ENCODE measurements around the gene PCK2. TPM values are rescaled to one million over a fixed set of nuclear protein-coding genes. Genes with fewer than 3 reads are reported as not detected.
"Not testable (repeated sequence)": the region's sequence is repeated elsewhere in the genome, so short reads cannot be mapped to it uniquely, and the experiment has no call there.

PCK2 gene
- total RNA-seq: 10 to 100 TPM; 11.5 to 13.0 TPM
- long read RNA-seq, partial matches to known transcripts: 1 of 8 reads
- long read RNA-seq, other reads (novel, unspliced or antisense): 3 of 8 reads

DNA sequence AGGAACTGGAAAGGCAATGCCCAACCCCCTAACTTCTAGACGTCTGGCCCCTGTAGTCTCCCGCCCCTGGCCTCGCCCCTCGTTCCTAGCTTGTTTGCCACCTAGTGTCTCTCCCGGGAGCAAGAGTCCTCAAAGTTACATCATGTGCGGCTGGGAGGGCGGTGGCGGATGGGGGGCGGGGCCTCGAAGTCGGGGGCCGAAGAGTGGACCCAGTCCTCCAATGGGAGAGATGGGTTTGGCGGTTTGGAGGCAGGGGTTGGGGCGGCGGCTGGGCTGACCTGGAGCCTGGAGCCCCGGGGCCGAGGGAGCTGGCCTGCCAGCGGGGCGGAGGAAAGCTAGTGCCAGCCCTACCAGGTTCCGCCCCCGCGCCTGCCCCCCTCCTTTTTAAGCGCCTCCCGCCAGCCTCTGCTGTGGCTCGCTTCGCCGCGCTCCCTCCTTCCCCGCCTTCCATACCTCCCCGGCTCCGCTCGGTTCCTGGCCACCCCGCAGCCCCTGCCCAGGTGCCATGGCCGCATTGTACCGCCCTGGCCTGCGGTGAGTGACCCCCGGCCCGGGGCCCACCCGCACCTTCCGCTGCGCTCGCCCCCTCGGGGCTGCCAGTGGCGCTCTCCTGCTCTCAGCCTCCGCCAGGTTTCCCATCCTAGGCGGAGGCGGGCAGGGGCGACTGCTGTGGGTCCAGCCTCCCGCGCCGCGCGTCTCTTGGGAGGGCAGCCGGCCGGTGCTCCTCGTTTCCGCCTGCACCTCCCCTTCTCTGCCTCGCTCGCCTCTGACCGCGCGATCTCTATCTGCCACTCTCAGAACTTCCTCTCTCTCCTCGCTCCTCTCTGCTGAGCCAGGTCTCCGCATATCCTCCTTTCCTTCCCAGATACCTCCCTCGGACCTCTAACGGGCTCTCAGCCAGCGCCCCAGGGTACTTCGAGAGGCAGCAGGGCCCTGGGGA lies at the start of gene PCK2:
TSS of gene PCK2 (plus strand) at position 411 of the 940 bp plus-strand sequence. CDS start at position 506, 95 bp downstream.
- DNase-seq (peak; percentile 94), ATAC-seq (peak; percentile 88 to 95)
- intact Hi-C loops (cut with DNase I): loop anchor here in 1 of 2 donors (5.0 kb wide), 1 partner anchor 37 kb away; no protein-coding TSS in a partner anchor

DNA sequence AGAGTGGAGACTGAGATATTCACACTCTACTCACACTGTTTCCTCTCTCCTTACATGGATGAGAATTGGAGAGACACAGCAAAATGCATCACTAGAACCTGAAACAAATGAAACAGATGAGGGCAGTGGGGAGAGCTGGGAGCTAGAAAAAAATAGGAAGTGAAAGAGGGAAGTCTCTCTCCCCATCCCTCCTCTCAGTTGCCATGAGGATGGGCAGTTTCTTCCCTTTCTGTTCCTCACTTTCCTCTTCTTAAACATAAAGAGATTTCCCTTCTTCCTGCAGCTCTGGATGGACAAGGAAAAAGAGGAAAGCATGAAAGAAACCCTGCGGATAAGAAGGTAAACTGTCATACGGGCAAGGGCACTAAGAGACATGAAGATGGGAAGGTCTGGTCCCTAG lies 45.1 kb upstream of the PCK2 start:
- intact Hi-C loops (cut with DNase I); ATAC-seq; DNase-seq: not testable (repeated sequence)

DNA sequence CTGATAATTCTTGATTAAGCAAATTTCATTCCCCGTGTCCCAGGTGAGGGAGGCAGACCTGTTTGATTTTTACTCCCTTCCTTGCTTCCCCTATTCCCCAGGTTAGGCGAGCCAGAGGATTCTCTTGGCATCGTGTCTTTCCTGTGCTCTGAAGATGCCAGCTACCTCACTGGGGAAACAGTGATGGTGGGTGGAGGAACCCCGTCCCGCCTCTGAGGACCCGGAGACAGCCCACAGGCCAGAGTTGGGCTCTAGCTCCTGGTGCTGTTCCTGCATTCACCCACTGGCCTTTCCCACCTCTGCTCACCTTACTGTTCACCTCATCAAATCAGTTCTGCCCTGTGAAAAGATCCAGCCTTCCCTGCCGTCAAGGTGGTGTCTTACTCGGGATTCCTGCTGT lies 43.4 kb upstream of the PCK2 start:
- DNase-seq; intact Hi-C loops (cut with DNase I); ATAC-seq: not testable (repeated sequence)

DNA sequence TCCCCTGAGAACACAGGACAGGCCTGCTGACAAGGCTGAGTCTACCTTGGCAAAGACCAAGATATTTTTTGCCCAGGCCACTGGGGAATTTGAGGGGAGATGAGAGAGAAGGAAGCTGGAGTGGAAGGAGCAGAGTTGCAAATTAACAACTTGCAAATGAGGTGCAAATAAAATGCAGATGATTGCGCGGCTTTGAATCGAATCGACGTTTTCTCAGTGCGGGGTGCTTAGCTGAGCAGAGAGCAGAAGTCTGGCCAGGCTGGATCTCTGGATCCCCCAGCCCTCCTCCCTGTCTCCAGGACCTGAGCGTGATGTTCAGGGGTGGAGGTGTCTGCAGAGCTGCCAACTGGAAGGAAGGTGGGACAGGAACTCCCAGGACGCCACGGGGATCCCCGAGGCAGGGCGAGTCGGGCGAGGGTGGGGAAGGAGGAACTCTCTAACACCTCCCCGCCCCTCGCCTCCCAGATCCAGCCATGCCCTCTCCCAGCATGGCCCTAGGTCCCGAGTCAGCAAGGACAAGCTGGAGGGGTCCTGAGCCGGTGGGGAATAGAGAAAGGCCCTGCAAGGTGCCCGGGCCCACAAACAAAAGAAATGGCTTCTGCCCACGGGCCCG lies 42.8 kb upstream of the PCK2 start:
- DNase-seq: no peak
- ATAC-seq: peak; percentile 17 to 29
- intact Hi-C loops (cut with DNase I): no loop called here

DNA sequence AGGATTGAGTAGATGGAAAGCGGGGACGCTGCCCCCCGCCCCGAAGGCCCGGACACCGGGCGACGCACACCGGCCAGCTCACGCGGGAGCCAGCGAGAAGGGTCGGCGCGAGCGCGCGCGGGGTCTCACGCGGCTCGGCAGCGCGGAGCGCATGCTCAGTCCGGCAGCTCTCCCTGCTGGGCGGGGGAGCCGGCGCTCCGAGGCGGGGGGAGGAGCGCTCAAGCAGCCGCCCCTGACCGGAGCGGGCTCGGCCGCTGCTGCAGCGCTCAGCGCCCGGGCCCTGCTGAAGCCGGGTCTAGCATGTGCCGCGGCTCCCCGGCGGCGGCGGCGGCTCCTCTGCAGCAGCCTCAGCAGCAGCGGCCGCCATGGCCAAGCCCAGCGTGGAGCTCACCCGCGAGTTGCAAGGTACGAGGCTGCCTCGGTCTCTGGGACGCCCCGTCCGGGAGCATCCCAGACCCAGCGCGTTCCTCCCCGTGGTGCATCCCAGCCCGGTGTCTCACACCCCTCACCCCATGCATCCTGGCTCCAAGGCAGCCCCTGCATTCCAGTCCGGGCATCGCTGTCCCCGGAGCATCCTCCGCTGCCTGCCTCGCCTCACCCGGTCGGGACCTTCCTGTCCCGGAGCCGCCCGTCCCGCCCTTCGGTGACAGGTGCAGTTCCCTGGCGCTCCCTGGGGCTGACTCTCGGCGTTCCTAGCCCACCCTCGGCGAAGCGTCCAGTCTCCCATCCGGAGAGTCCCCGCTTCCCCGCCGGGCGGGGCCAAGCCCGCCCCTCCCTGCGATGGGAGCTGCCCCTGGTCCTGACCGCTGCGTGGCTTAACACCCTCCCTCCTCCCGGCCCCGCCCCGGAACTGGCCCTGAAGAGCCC lies 42.1 kb upstream of the PCK2 start, which contains the start of gene CARMIL3:
TSS of gene CARMIL3 (plus strand) at position 221 of the 867 bp plus-strand sequence. CDS start at position 366, 145 bp downstream.
- DNase-seq (peak; percentile 69), ATAC-seq (peak; percentile 92 to 95)
- intact Hi-C loops (cut with DNase I): no loop called here

DNA sequence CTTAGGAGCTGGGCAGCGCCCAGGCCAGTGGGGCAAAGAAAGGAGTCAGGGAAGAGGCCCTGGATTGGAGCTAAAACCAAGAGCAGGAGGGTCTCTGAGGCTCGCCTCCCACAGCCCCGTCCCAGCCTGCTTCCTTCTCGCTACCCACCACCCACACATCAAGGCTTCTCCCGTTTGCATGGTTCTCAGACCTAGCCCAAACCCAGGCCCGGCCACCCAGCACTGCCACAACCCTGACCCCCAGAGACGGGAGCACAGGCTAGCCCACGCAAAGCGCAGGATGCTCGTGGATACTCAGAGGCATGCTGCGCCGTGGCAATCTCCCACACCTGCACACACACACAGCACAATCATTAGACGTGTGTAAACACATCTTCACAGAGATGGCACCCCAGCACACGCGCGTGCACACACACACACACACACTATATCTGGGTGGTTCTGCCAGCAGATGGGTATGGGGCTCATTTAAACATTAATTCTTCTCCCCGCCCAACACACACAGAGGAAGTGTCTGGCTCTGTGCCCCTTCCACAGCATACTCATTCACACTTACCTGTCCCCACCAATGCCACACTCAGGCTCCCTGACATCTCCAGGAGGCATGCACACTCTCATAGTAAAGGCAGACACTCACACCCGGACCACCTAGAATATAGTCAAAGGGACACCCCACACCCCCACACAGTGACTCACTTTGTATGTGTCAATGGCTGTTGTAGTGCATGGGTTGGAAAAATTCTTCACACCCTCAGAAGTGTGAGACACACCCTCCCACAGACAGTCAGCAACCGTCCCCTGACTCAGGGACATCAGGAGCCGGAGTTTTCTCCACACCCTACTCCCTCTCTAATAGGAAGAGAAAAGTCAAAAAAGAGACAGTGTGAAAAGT lies 41.2 kb upstream of the PCK2 start:
- no peak for ATAC-seq
- intact Hi-C loops (cut with DNase I): no loop called here
- DNase-seq: no peak

DNA sequence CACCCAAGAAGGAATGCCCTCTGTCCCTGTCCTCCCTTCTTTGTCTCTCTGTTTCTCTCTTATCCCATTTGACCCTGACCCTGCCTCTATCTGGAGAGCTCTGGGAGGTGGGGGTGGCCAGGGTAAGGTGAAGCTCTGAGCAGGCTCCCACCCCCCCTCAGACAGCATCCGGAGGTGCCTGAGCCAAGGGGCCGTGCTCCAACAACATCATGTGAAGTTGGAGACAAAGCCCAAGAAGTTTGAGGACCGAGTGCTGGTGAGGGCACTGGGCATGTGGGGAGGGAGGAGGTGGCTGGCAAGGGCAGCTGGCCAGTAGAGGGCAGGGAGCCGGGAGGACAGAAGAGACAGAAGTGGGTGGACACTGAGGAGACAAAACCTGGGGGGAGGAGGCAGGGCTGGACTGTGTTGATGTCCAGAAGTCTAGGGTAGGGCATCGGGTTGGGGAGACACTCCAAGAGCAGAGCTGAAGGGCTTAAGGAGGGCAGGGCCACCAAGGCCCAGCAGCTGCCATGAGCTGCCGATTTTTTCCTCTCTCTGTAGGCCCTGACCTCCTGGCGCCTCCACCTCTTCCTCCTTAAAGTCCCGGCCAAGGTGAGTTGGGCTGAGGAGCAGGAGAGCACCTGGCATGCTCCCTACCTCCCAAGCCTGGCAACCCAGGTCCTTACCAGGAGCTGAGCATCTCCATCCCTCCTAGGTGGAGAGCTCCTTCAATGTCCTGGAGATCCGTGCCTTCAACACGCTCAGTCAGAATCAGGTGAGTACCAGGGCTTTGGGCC lies 40.4 kb upstream of the PCK2 start:
- DNase-seq (no peak), ATAC-seq (no peak)
- intact Hi-C loops (cut with DNase I): no loop called here

DNA sequence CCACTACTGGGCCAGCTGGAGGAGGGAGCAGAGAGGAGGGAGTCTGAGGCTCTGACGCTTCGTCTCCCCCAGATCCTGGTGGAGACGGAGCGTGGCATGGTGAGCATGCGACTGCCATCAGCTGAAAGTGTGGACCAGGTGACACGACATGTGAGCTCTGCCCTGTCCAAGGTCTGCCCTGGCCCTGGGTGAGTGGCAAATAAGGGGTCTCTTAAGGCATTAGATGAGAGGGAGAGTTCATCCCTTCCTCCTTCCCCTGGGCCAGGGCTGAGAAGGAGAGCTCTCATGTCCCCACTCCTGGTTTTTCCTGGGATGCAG lies 39.8 kb upstream of the PCK2 start:
- ATAC-seq: no peak
- intact Hi-C loops (cut with DNase I): no loop called here
- DNase-seq: no peak

DNA sequence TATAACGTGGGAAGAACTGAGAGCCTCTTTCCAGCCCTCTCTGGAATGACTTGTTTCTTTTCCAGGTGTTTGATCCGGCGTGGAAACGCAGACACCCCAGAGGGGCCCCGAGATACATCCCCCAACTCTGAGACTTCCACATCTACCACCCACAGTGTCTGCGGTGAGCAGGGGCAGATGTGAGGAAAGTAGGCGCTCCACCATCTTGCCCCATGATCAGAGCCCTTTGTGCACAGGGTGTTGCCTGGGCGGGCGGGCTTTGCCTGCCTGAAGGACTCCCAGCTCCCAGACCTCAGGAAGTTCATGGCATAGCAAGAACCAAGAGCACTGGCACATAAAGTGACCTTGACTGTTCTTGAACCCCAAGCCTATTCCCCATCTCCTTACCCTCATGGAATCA lies 39.5 kb upstream of the PCK2 start:
- intact Hi-C loops (cut with DNase I): loop anchor here (5.0 kb wide), 2 partner anchors 38 to 53 kb away; partner anchors contain the start of gene PCK2 (in 1 of the 2)
- no peak for ATAC-seq
- no peak for DNase-seq

DNA sequence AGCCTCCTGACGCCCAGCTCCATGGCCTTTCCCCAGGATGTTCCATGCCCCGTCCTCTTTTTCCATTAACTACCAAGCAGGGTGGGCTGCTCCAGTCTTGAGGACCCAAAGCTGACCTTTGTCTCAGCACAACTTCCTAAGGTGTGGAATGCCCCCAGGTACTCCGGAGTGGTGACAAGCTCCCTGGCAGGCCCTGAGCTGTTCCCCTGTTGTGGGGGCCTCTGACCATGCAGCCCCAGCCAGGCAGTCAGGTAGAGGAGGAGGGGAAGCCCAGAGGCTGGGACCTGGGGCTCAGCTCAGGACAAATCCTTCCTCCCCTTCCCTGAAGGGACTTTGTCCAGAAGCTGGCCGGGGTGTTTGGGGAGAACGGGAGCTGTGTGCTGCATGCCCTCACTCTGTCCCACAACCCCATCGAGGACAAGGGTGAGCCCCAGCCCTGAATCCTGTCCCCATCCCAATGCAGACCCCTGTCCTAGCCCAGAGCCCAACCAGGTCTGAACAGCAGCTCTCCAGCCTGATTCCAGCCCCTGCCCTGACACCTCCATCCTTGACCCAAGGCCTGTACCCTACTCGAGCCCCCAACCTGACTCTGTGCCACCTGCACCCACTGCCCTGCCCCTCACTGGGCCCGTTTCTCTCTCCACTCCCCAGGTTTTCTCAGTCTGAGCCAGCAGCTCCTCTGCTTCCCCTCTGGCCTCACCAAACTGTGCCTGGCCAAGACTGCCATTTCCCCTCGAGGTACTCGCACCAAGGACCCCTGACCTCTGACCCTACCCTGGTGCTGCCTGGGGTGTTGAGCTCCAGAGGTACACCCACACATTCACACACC lies 37.9 kb upstream of the PCK2 start:
- DNase-seq (no peak), ATAC-seq (no peak)
- intact Hi-C loops (cut with DNase I): loop anchor here (5.0 kb wide), 2 partner anchors 36 to 51 kb away; partner anchors contain the start of gene PCK2 (in 1 of the 2)

DNA sequence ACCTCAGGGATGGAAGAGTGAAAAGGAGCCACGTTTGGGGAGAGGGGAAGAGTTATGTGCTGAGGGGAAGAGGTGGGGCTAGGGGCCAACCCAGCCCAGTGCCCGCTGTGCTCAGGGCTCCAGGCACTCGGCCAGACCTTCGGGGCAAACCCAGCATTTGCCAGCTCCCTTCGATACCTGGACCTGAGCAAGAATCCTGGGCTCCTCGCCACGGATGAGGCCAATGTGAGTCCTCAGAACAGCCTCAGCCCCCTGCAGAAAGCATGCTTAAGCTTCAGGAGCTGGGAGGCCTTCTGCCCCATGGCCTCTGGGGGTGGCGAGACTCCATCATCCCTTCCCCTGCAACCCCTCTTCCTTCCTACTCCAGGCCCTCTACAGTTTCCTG lies 37.3 kb upstream of the PCK2 start:
- DNase-seq (no peak), ATAC-seq (no peak)
- intact Hi-C loops (cut with DNase I): loop anchor here (5.0 kb wide), 2 partner anchors 36 to 51 kb away; partner anchors contain the start of gene PCK2 (in 1 of the 2)

DNA sequence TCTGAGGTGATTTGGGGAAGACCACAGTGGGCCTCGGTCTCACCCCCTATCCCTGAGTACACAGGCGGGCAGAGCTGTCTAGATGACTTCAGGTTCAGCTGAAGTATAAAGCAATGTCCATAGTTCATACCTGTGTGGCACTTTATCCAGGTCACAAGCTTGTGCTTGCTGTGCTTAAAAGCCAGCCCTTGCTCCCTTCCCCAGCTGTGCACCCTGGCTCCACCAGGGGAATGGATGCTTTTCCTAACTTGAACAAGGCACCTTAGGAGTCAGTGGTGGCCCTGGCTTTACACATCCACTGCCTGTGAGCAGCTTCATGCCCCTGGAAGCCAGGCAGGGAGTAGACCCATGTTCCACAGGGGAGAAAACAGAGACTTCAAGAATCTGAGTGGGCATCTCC lies 36.8 kb upstream of the PCK2 start:
- DNase-seq: no peak
- intact Hi-C loops (cut with DNase I): loop anchor here (5.0 kb wide), 2 partner anchors 35 to 50 kb away; partner anchors contain the start of gene PCK2 (in 1 of the 2)
- ATAC-seq: no peak

DNA sequence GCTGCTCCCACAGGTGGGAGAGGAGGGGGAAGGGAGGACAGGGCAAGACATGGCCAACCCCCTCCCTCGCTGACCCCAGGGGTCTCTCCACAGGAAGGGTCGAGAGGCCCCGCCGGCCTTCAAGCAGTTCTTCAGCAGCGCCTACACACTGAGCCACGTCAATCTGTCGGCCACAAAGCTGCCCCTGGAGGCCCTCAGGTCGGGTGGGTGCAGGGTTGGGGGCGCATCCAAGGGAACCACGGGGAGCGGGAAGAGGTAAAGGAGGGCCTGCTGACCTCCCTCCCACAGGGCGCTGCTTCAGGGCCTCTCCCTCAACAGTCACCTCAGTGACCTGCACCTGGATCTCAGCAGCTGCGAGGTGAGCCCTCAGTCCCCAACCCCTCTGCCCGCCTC lies 36.2 kb upstream of the PCK2 start:
- ATAC-seq (no peak), DNase-seq (no peak)

DNA sequence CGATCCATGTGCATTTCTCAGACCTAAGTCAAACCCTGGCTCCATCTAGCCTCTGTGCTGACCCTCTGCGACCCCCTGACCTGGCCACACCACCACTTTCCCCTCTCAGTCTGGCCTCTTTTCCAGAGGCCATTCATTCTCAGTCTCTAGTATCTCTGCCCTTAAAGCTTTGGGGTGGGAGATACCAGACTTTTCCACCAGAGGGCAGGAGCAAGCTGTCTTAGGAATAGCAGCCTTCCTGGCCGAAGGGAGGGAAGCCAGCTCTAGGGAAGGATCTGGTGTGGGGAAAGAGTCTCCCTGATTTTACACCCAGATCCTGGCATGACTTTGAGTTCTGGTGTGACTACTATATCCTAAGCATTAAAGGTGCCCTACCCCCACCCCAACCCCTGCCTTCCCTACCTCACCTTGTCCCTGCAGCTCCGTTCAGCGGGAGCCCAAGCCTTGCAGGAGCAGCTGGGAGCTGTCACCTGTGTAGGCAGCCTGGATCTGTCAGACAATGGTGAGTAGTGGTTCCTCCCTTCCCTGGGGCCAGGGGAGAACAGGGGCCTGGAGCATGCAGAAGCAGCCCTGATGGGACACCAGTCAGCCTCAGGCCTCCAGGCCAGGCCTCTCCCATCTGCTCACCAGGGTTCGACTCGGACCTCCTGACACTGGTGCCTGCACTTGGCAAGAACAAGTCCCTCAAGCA lies 35.7 kb upstream of the PCK2 start:
- DNase-seq (peak; percentile 63), ATAC-seq (peak; percentile 77 to 82)
- intact Hi-C loops (cut with DNase I): loop anchor here (2.0 to 5.0 kb wide), 3 partner anchors 32 to 49 kb away; partner anchors contain the start of gene PCK2 (in 1 of the 2)

More for the DNA sequence above, 36.2 kb upstream of the PCK2 start:
- intact Hi-C loops (cut with DNase I): loop anchor here (2.0 to 5.0 kb wide), 3 partner anchors 33 to 49 kb away; partner anchors contain the start of gene PCK2 (in 1 of the 2)

DNA sequence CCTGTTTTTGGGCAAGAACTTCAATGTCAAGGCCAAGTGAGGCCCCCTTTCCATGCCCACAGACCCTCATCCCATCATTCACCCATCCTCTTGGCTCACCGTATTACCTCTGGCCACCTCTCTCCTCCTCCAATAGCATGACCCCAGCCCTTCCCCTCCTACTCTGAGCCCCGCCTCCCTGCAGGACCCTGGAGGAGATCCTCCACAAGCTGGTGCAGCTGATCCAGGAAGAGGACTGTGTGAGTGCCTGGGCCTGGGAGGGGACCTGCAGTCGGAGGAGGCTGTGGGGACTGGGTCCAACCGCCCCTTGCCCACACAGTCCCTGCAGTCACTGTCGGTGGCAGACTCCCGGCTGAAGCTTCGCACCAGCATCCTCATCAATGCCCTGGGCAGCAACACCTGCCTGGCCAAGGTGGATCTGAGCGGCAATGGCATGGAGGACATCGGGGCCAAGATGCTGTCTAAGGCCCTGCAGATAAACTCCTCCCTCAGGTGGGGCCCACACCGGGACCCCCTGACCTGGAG lies 35.1 kb upstream of the PCK2 start:
- intact Hi-C loops (cut with DNase I): loop anchor here (2.0 to 5.0 kb wide), 3 partner anchors 32 to 48 kb away; partner anchors contain the start of gene PCK2 (in 1 of the 2)
- ATAC-seq: no peak
- DNase-seq: no peak
